GDM1 (cell line): ENCODE measurements around the gene ZWILCH.
A peak's percentile ranks its signal among the peaks of the same experiment; 100 is the strongest.

ENCODE experiments used
- DNase-seq: peaks from one replicate; lab custom pipeline; 2025; lab: John Stamatoyannopoulos, UW

ZWILCH gene

GRCh38 chr15:66545255-66545654 is 40.1 kb downstream of the ZWILCH start:
- DNase-seq, result no peak

- no peak for DNase-seq
Observed at GRCh38 chr15:66555685-66556084, 50.6 kb downstream of the ZWILCH start.

GRCh38 chr15:66558271-66558670 is 53.1 kb downstream of the ZWILCH start:
- DNase-seq, result no peak

GRCh38 chr15:66560856-66561525 is 55.9 kb downstream of the ZWILCH start:
- no peak for DNase-seq

GRCh38 chr15:66563126-66563525 is 58.0 kb downstream of the ZWILCH start:
- no peak for DNase-seq

- DNase-seq, result no peak
Observed at GRCh38 chr15:66563566-66564110, 58.5 kb downstream of the ZWILCH start.

GRCh38 chr15:66564136-66565041 is 59.3 kb downstream of the ZWILCH start:
- DNase-seq, result no peak

- no peak for DNase-seq
Observed at GRCh38 chr15:66565141-66565641, 60.1 kb downstream of the ZWILCH start.

GRCh38 chr15:66565741-66566144 is 60.6 kb downstream of the ZWILCH start, which contains the start of gene LCTL:
LCTL (minus strand) TSS chr15:66565998; CDS start chr15:66565365, 633 bp downstream.
- no peak for DNase-seq

GRCh38 chr15:66566963-66567531 is 61.9 kb downstream of the ZWILCH start:
- DNase-seq, result peak; percentile 10

GRCh38 chr15:66567897-66568296 is 62.8 kb downstream of the ZWILCH start:
- DNase-seq, result no peak

- no peak for DNase-seq
Observed at GRCh38 chr15:66569461-66570137, 64.5 kb downstream of the ZWILCH start.

- no peak for DNase-seq
Observed at GRCh38 chr15:66570327-66570726, 65.2 kb downstream of the ZWILCH start.

- DNase-seq, result no peak
Observed at GRCh38 chr15:66570842-66571478, 65.8 kb downstream of the ZWILCH start.

- DNase-seq, result no peak
Observed at GRCh38 chr15:66572146-66572545, 67.0 kb downstream of the ZWILCH start.

- no peak for DNase-seq
Observed at GRCh38 chr15:66573348-66573718, 68.2 kb downstream of the ZWILCH start.

- DNase-seq, result no peak
Observed at GRCh38 chr15:66573719-66574595, 68.8 kb downstream of the ZWILCH start.

GRCh38 chr15:66574596-66574950 is 69.4 kb downstream of the ZWILCH start:
- no peak for DNase-seq

- DNase-seq, result no peak
Observed at GRCh38 chr15:66578286-66578875, 73.3 kb downstream of the ZWILCH start.

GRCh38 chr15:66580643-66581042 is 75.5 kb downstream of the ZWILCH start:
- no peak for DNase-seq
